Colon (tissue), 2 donors: Measurements from ENCODE around the gene EZR.

Source experiments
- FAIRE-seq: peaks from 2 replicates; lab custom pipeline; 2012; peaks lifted over from hg19 to GRCh38; lab: Jason Lieb, UNC
- donor health status: control.
- donor health status: control.

The EZR gene

GRCh38 chr6:158819213-158819976, at the start of gene EZR:
Gene EZR (minus strand): TSS chr6:158819368. CDS start chr6:158818093, 1,275 bp downstream.
- FAIRE-seq, result no peak

- no peak for FAIRE-seq
Observed at GRCh38 chr6:158868122-158868480, 48.9 kb upstream of the EZR start.

- FAIRE-seq, result no peak
Observed at GRCh38 chr6:158867381-158868121, 48.4 kb upstream of the EZR start.

GRCh38 chr6:158865769-158866168, 46.6 kb upstream of the EZR start:
- no peak for FAIRE-seq

GRCh38 chr6:158863646-158864045, 44.5 kb upstream of the EZR start:
- no peak for FAIRE-seq

- no peak for FAIRE-seq
Observed at GRCh38 chr6:158861686-158862381, 42.7 kb upstream of the EZR start.

- FAIRE-seq, result no peak
Observed at GRCh38 chr6:158860279-158860865, 41.2 kb upstream of the EZR start.

- no peak for FAIRE-seq
Observed at GRCh38 chr6:158856261-158856660, 37.1 kb upstream of the EZR start.

- no peak for FAIRE-seq
Observed at GRCh38 chr6:158854214-158855101, 35.3 kb upstream of the EZR start.

GRCh38 chr6:158853880-158854213, 34.7 kb upstream of the EZR start:
- FAIRE-seq, result no peak

GRCh38 chr6:158853072-158853879, 34.1 kb upstream of the EZR start:
- FAIRE-seq, result no peak

- no peak for FAIRE-seq
Observed at GRCh38 chr6:158852312-158853071, 33.3 kb upstream of the EZR start.

- no peak for FAIRE-seq
Observed at GRCh38 chr6:158850807-158851115, 31.6 kb upstream of the EZR start.

GRCh38 chr6:158849899-158850806, 31.0 kb upstream of the EZR start:
- no peak for FAIRE-seq

- FAIRE-seq, result no peak
Observed at GRCh38 chr6:158848490-158848895, 29.3 kb upstream of the EZR start.

GRCh38 chr6:158847786-158848185, 28.6 kb upstream of the EZR start:
- no peak for FAIRE-seq

- no peak for FAIRE-seq
Observed at GRCh38 chr6:158847012-158847529, 27.9 kb upstream of the EZR start.

GRCh38 chr6:158843751-158844683, 24.8 kb upstream of the EZR start:
- FAIRE-seq, result no peak
